ENCODE results near the gene C1orf50.
"Not testable (repeated sequence)": the region's sequence is repeated elsewhere in the genome, so short reads cannot be mapped to it uniquely, and the experiment has no call there.

The C1orf50 gene

GRCh38 chr1:42740851-42741580 lies 26.0 kb upstream of the C1orf50 start:
- no peak for DNase-seq

GRCh38 chr1:42741706-42742105 lies 25.3 kb upstream of the C1orf50 start:
- no peak for DNase-seq

GRCh38 chr1:42742141-42742540 lies 24.9 kb upstream of the C1orf50 start:
- DNase-seq = no peak

GRCh38 chr1:42742617-42743316 lies 24.3 kb upstream of the C1orf50 start:
- DNase-seq = no peak

- DNase-seq = no peak
Measured at GRCh38 chr1:42743317-42744147, 23.5 kb upstream of the C1orf50 start.

- no peak for DNase-seq
Measured at GRCh38 chr1:42744148-42744413, 23.0 kb upstream of the C1orf50 start.

- no peak for DNase-seq
Measured at GRCh38 chr1:42745851-42746250, 21.2 kb upstream of the C1orf50 start.

GRCh38 chr1:42746436-42747105 lies 20.5 kb upstream of the C1orf50 start:
- DNase-seq = no peak

GRCh38 chr1:42747125-42747524 lies 19.9 kb upstream of the C1orf50 start:
- DNase-seq = no peak

- DNase-seq = no peak
Measured at GRCh38 chr1:42748021-42748420, 19.0 kb upstream of the C1orf50 start.

GRCh38 chr1:42748461-42749410 lies 18.3 kb upstream of the C1orf50 start:
- no peak for DNase-seq

- DNase-seq = no peak
Measured at GRCh38 chr1:42750041-42750440, 17.0 kb upstream of the C1orf50 start.

- DNase-seq = not testable (repeated sequence)
Measured at GRCh38 chr1:42751511-42752070, 15.5 kb upstream of the C1orf50 start.

GRCh38 chr1:42752284-42752683 lies 14.8 kb upstream of the C1orf50 start:
- no peak for DNase-seq

GRCh38 chr1:42753070-42753469 lies 14.0 kb upstream of the C1orf50 start:
- no peak for DNase-seq

GRCh38 chr1:42756956-42757891 lies 9.8 kb upstream of the C1orf50 start:
- DNase-seq = peak; percentile 11

GRCh38 chr1:42757892-42758275 lies 9.2 kb upstream of the C1orf50 start:
- DNase-seq = no peak

GRCh38 chr1:42758641-42759040 lies 8.4 kb upstream of the C1orf50 start:
- no peak for DNase-seq

- no peak for DNase-seq
Measured at GRCh38 chr1:42759114-42759513, 7.9 kb upstream of the C1orf50 start.

- no peak for DNase-seq
Measured at GRCh38 chr1:42761567-42761966, 5.5 kb upstream of the C1orf50 start.

GRCh38 chr1:42762269-42762668 lies 4.8 kb upstream of the C1orf50 start:
- no peak for DNase-seq

Data from DMS 273 treated with DMSO at 0.1 percent for 48 hours (cell line).